ENCODE measurements around the gene ZSCAN21. TPM values are rescaled to one million over a fixed set of nuclear protein-coding genes. Genes with fewer than 3 reads are reported as not detected.

Gene ZSCAN21
- total RNA-seq, 2 experiments from 2014 or later = 9.8 to 10.1 TPM

- Mint-ChIP-seq H3K4me3 (peak within 1 kb of the TSS; percentile 89), H3K27ac (peak within 1 kb of the TSS; percentile 92), H3K27me3 (peaks cover 2% of the 10 kb centered on the region), H3K36me3 (peaks cover 19% of the 10 kb centered on the region), H3K9me3 (no peaks in the 10 kb centered on the region), H3K4me1 (peaks cover 18% of the 10 kb centered on the region)
- peak; percentile 95 for DNase-seq
- POLR2A ChIA-PET = interaction anchor here (0.8 to 3.7 kb wide), 7 partner anchors 9 to 340 kb away, joined by 3 to 57 read pairs (median 4); partner anchors contain the start of genes AP4M1, MBLAC1, MCM7 and MEPCE
- ATAC-seq (ENCODE audit: low read depth) = peak; percentile 69
Measured at GRCh38 chr7:100088621-100089457, 39.3 kb downstream of the ZSCAN21 start, which contains the start of gene COPS6. Gene COPS6, plus strand, starts transcription at chr7:100088969. Its CDS starts 22 bp downstream, at chr7:100088991.

GRCh38 chr7:100089458-100090196, 40.1 kb downstream of the ZSCAN21 start:
- no peak for ATAC-seq (ENCODE audit: low read depth)
- POLR2A ChIA-PET = interaction anchor here (0.7 to 3.7 kb wide), 8 partner anchors 8 to 340 kb away, joined by 3 to 57 read pairs (median 4); partner anchors contain the start of genes AP4M1, MCM7, MEPCE and ZCWPW1

GRCh38 chr7:100090527-100091410, 41.2 kb downstream of the ZSCAN21 start:
- Mint-ChIP-seq H3K9me3 (no peaks in the 10 kb centered on the region), H3K36me3 (peaks cover 31% of the 10 kb centered on the region)

More at GRCh38 chr7:100089458-100090196, 40.1 kb downstream of the ZSCAN21 start:
- no peaks in the 10 kb centered on the region for H3K9me3 Mint-ChIP-seq
- DNase-seq = no peak
- H3K4me1 Mint-ChIP-seq = peaks cover 18% of the 10 kb centered on the region
- peaks cover 22% of the 10 kb centered on the region for H3K36me3 Mint-ChIP-seq
- peaks cover 2% of the 10 kb centered on the region for H3K27me3 Mint-ChIP-seq
- peak overlapping the region; percentile 89 for H3K4me3 Mint-ChIP-seq
- peak overlapping the region; percentile 92 for H3K27ac Mint-ChIP-seq

GRCh38 chr7:100091411-100092181, 42.0 kb downstream of the ZSCAN21 start:
- POLR2A ChIA-PET = interaction anchor here (1.5 to 3.7 kb wide), 2 partner anchors 9 to 10 kb away, joined by 9 to 57 read pairs; partner anchors contain the start of genes AP4M1 and MCM7
- H3K36me3 Mint-ChIP-seq = peaks cover 31% of the 10 kb centered on the region

More at GRCh38 chr7:100090527-100091410, 41.2 kb downstream of the ZSCAN21 start:
- ATAC-seq (ENCODE audit: low read depth) (no peak), DNase-seq (no peak)
- POLR2A ChIA-PET = interaction anchor here (1.0 to 3.7 kb wide), 3 partner anchors 10 to 38 kb away, joined by 3 to 57 read pairs (median 3); partner anchors contain the start of genes AP4M1 and MCM7
- Mint-ChIP-seq H3K4me1 (peaks cover 20% of the 10 kb centered on the region), H3K4me3 (no peak overlapping the region), H3K27me3 (no peaks in the 10 kb centered on the region), H3K27ac (peak overlapping the region; percentile 63)

GRCh38 chr7:100093054-100093453, 43.5 kb downstream of the ZSCAN21 start:
- Mint-ChIP-seq H3K27me3 (no peaks in the 10 kb centered on the region), H3K9me3 (no peaks in the 10 kb centered on the region), H3K4me1 (peaks cover 28% of the 10 kb centered on the region), H3K36me3 (peaks cover 41% of the 10 kb centered on the region), H3K27ac (no peak overlapping the region), H3K4me3 (no peak overlapping the region)
- POLR2A ChIA-PET = interaction anchor here (0.8 to 1.5 kb wide), 2 partner anchors 8 to 43 kb away, joined by 3 to 9 read pairs; partner anchors contain the start of genes AP4M1, MCM7 and ZSCAN21
- ATAC-seq (ENCODE audit: low read depth) (no peak), DNase-seq (no peak)

More at GRCh38 chr7:100091411-100092181, 42.0 kb downstream of the ZSCAN21 start:
- no peak overlapping the region for H3K4me3 Mint-ChIP-seq
- peak overlapping the region; percentile 3 for H3K27ac Mint-ChIP-seq
- no peak for ATAC-seq (ENCODE audit: low read depth)
- H3K4me1 Mint-ChIP-seq = peaks cover 22% of the 10 kb centered on the region
- H3K27me3 Mint-ChIP-seq = no peaks in the 10 kb centered on the region
- no peak for DNase-seq
- H3K9me3 Mint-ChIP-seq = no peaks in the 10 kb centered on the region

- no peaks in the 10 kb centered on the region for H3K27me3 Mint-ChIP-seq
- peaks cover 29% of the 10 kb centered on the region for H3K4me1 Mint-ChIP-seq
- POLR2A ChIA-PET = interaction anchor here (0.8 kb wide), 1 partner anchor 44 kb away, joined by 3 read pairs; the partner anchor contains the start of gene ZSCAN21
- ATAC-seq (ENCODE audit: low read depth) = no peak
- H3K27ac Mint-ChIP-seq = no peak overlapping the region
- peaks cover 45% of the 10 kb centered on the region for H3K36me3 Mint-ChIP-seq
- no peak overlapping the region for H3K4me3 Mint-ChIP-seq
- DNase-seq = no peak
- no peaks in the 10 kb centered on the region for H3K9me3 Mint-ChIP-seq
Measured at GRCh38 chr7:100093498-100093897, 43.9 kb downstream of the ZSCAN21 start.

GRCh38 chr7:100093925-100094486, 44.4 kb downstream of the ZSCAN21 start:
- Mint-ChIP-seq H3K27ac (no peak overlapping the region), H3K36me3 (peaks cover 50% of the 10 kb centered on the region)
- no peak for ATAC-seq (ENCODE audit: low read depth)

GRCh38 chr7:100095289-100095688, 45.7 kb downstream of the ZSCAN21 start:
- Mint-ChIP-seq H3K36me3 (peaks cover 58% of the 10 kb centered on the region), H3K9me3 (no peaks in the 10 kb centered on the region), H3K4me3 (no peak overlapping the region), H3K4me1 (peaks cover 38% of the 10 kb centered on the region), H3K27ac (no peak overlapping the region), H3K27me3 (no peaks in the 10 kb centered on the region)
- no peak for DNase-seq
- POLR2A ChIA-PET = interaction anchor here (1.1 to 1.7 kb wide), 2 partner anchors 13 to 45 kb away, joined by 3 to 4 read pairs; no protein-coding TSS in a partner anchor
- ATAC-seq (ENCODE audit: low read depth) = no peak

More at GRCh38 chr7:100093925-100094486, 44.4 kb downstream of the ZSCAN21 start:
- Mint-ChIP-seq H3K9me3 (no peaks in the 10 kb centered on the region), H3K4me3 (no peak overlapping the region), H3K27me3 (no peaks in the 10 kb centered on the region), H3K4me1 (peaks cover 34% of the 10 kb centered on the region)
- POLR2A ChIA-PET = no interaction called here
- no peak for DNase-seq

GRCh38 chr7:100095704-100096103, 46.1 kb downstream of the ZSCAN21 start:
- POLR2A ChIA-PET = interaction anchor here (1.1 to 1.7 kb wide), 2 partner anchors 14 to 45 kb away, joined by 3 to 4 read pairs; no protein-coding TSS in a partner anchor

GRCh38 chr7:100098913-100099312, 49.3 kb downstream of the ZSCAN21 start:
- DNase-seq (no peak), ATAC-seq (ENCODE audit: low read depth) (no peak)
- no peaks in the 10 kb centered on the region for H3K9me3 Mint-ChIP-seq
- H3K27me3 Mint-ChIP-seq = no peaks in the 10 kb centered on the region
- H3K27ac Mint-ChIP-seq = peak overlapping the region; percentile 54
- POLR2A ChIA-PET = interaction anchor here (4.1 kb wide), 1 partner anchor 9 kb away, joined by 57 read pairs; the partner anchor contains the start of gene COPS6
- H3K4me1 Mint-ChIP-seq = peaks cover 35% of the 10 kb centered on the region
- peaks cover 43% of the 10 kb centered on the region for H3K36me3 Mint-ChIP-seq
- H3K4me3 Mint-ChIP-seq = peak overlapping the region; percentile 61

More at GRCh38 chr7:100095704-100096103, 46.1 kb downstream of the ZSCAN21 start:
- H3K27me3 Mint-ChIP-seq = no peaks in the 10 kb centered on the region
- H3K4me3 Mint-ChIP-seq = no peak overlapping the region
- H3K9me3 Mint-ChIP-seq = no peaks in the 10 kb centered on the region
- peak overlapping the region; percentile 25 for H3K27ac Mint-ChIP-seq
- H3K36me3 Mint-ChIP-seq = peaks cover 61% of the 10 kb centered on the region
- peaks cover 34% of the 10 kb centered on the region for H3K4me1 Mint-ChIP-seq
- ATAC-seq (ENCODE audit: low read depth) (no peak), DNase-seq (no peak)

- Mint-ChIP-seq H3K36me3 (peaks cover 40% of the 10 kb centered on the region), H3K27me3 (no peaks in the 10 kb centered on the region), H3K27ac (peak overlapping the region; percentile 89), H3K4me3 (peak overlapping the region; percentile 93), H3K9me3 (no peaks in the 10 kb centered on the region), H3K4me1 (peaks cover 36% of the 10 kb centered on the region)
- POLR2A ChIA-PET = interaction anchor here (2.5 to 5.1 kb wide), 3 partner anchors 10 to 80 kb away, joined by 5 to 89 read pairs (median 57); partner anchors contain the start of genes COPS6 and MBLAC1
- DNase-seq (no peak), ATAC-seq (ENCODE audit: low read depth) (no peak)
Measured at GRCh38 chr7:100099452-100099851, 49.9 kb downstream of the ZSCAN21 start.
